ENCODE data around the gene C11orf21.

The C11orf21 gene

GRCh38 chr11:2271327-2272227 lies 30.1 kb downstream of the C11orf21 start:
- no peak for DNase-seq (ENCODE audit: low read depth in 3 of 3)

GRCh38 chr11:2271077-2271326 lies 30.7 kb downstream of the C11orf21 start:
- DNase-seq (ENCODE audit: low read depth in 3 of 3) = no peak

- no peak for DNase-seq (ENCODE audit: low read depth in 3 of 3)
Measured at GRCh38 chr11:2270322-2271076, 31.2 kb downstream of the C11orf21 start, which contains the start of gene ASCL2. Gene ASCL2, minus strand, starts transcription at chr11:2270588. Its CDS starts 256 bp downstream, at chr11:2270332.

- peak in 1 of 3 donors; percentile 37 for DNase-seq (ENCODE audit: low read depth in 3 of 3)
Measured at GRCh38 chr11:2269601-2270321, 32.0 kb downstream of the C11orf21 start.

- peak; percentile 63 to 87 (median 71) for DNase-seq (ENCODE audit: low read depth in 3 of 3)
Measured at GRCh38 chr11:2268729-2269600, 32.8 kb downstream of the C11orf21 start.

- DNase-seq (ENCODE audit: low read depth in 3 of 3) = no peak
Measured at GRCh38 chr11:2267851-2268728, 33.6 kb downstream of the C11orf21 start.

GRCh38 chr11:2267306-2267850 lies 34.3 kb downstream of the C11orf21 start:
- no peak for DNase-seq (ENCODE audit: low read depth in 3 of 3)

- DNase-seq (ENCODE audit: low read depth in 3 of 3) = no peak
Measured at GRCh38 chr11:2266586-2267305, 35.0 kb downstream of the C11orf21 start.

- no peak for DNase-seq (ENCODE audit: low read depth in 3 of 3)
Measured at GRCh38 chr11:2265854-2266585, 35.7 kb downstream of the C11orf21 start.

GRCh38 chr11:2265396-2265795 lies 36.3 kb downstream of the C11orf21 start:
- no peak for DNase-seq (ENCODE audit: low read depth in 3 of 3)

GRCh38 chr11:2264366-2265053 lies 37.2 kb downstream of the C11orf21 start:
- DNase-seq (ENCODE audit: low read depth in 3 of 3) = no peak

GRCh38 chr11:2263724-2264360 lies 37.9 kb downstream of the C11orf21 start:
- no peak for DNase-seq (ENCODE audit: low read depth in 3 of 3)

GRCh38 chr11:2263071-2263565 lies 38.6 kb downstream of the C11orf21 start:
- no peak for DNase-seq (ENCODE audit: low read depth in 3 of 3)

GRCh38 chr11:2262301-2263070 lies 39.2 kb downstream of the C11orf21 start:
- no peak for DNase-seq (ENCODE audit: low read depth in 3 of 3)

GRCh38 chr11:2261436-2262230 lies 40.1 kb downstream of the C11orf21 start:
- DNase-seq (ENCODE audit: low read depth in 3 of 3) = no peak
